ENCODE measurements around the gene TSC2. TPM values are rescaled to one million over a fixed set of nuclear protein-coding genes. Genes with fewer than 3 reads are reported as not detected.
A peak's percentile ranks its signal among the peaks of the same experiment; 100 is the strongest.

The TSC2 gene
- total and polyA plus RNA-seq, 2 of the 13 experiments (the other 11 are each of a cell fraction or from before 2014, with no cell fraction given): 19.6 to 40.4 TPM

- Histone ChIP-seq H3K4me3 (replicated peaks in 1 of 3; ENCODE audit: insufficient read depth in 1 of 3, low read depth in 2 of 3, low read length in 3 of 3) (peak overlapping the region; percentile 76 to 81 (median 79)), H3K27me3 (ENCODE audit: control insufficient read depth in 1 of 2, insufficient read depth in 2 of 2, low read length in 2 of 2) (no peaks in the 10 kb centered on the region), H3K4me1 (ENCODE audit: insufficient read depth, low read length) (peaks cover 67% of the 10 kb centered on the region), H3K4me2 (ENCODE audit: low read depth, low read length) (peak overlapping the region; percentile 83), H2AFZ (ENCODE audit: low read length) (no peak overlapping the region), H3K36me3 (replicated peaks in 1 of 2; ENCODE audit: control insufficient read depth in 1 of 2, insufficient read depth in 2 of 2, low read length in 2 of 2) (peaks cover 3 to 4% of the 10 kb centered on the region in 2 experiments; a peak in 2 of 5 replicates), H3K9ac (ENCODE audit: insufficient read depth, low read depth, low read length) (peak overlapping the region; percentile 93), H4K20me1 (ENCODE audit: insufficient read depth, low read length) (peaks cover 18% of the 10 kb centered on the region; the same call in 1 of the 2 replicates), H3K79me2 (ENCODE audit: insufficient read depth, low read length) (peaks cover 52% of the 10 kb centered on the region), H3K27ac (ENCODE audit: extremely low read length, insufficient read depth, low read length) (no peak overlapping the region), H3K9me3 (ENCODE audit: low read length) (no peaks in the 10 kb centered on the region)
- ATAC-seq (no peak), FAIRE-seq (no peak), DNase-seq (ENCODE audit: low spot score) (no peak)
- TF ChIP-seq ZBTB38 (CRISPR knock-in tag; IDR thresholded peaks at IDR 0.05) (0 out of 2 replicates have a peak, but pooled peaks have one; percentile 17), TGIF2 (CRISPR knock-in tag; IDR thresholded peaks at IDR 0.05) (no peak), BHLHE40 (IDR thresholded peaks at IDR 0.05; ENCODE audit: low read length) (0 out of 2 replicates have a peak, but pooled peaks have one; percentile 42), ZNF350 (CRISPR knock-in tag; IDR thresholded peaks at IDR 0.05; ENCODE audit: borderline replicate concordance, low read depth) (0 out of 2 replicates have a peak, but pooled peaks have one; percentile 19), NR2C2 (CRISPR knock-in tag; IDR thresholded peaks at IDR 0.05; ENCODE audit: borderline replicate concordance) (no peak), ZNF589 (CRISPR knock-in tag; conservative IDR thresholded peaks at IDR 0.05) (no peak), PITX1 (CRISPR knock-in tag; IDR thresholded peaks at IDR 0.05) (0 out of 2 replicates have a peak, but pooled peaks have one; percentile 4)
- CTCF ChIA-PET (ENCODE audit: low intra/inter-chr PET ratio, low total read pairs): interaction anchor here (1.4 kb wide), 1 partner anchor 133 kb away, joined by 4 read pairs; no protein-coding TSS in a partner anchor
- intact Hi-C loops (cut with micrococcal nuclease; ENCODE audit: unreplicated experiment) (no loop called here), in situ Hi-C loops (cut with HindIII; ENCODE audit: extremely low pct_ligation_motif_present, low pct_unique_long_range_greater_than_20kb) (no loop called here)
- TSS peak; percentile 80 for BruUV-seq (replicated peaks)
- POLR2A ChIA-PET: interaction anchor here (1.0 to 2.1 kb wide), 15 partner anchors 8 to 242 kb away, joined by 3 to 16 read pairs (median 5); partner anchors contain the start of genes GFER, NHERF2, RPS2 and TRAF7
- 51% methylated on average over 12 of the region's 15 CpGs for WGBS (ENCODE audit: low lambda C conversion rate)
Measured at GRCh38 chr16:2008009-2008526, 39.7 kb upstream of the TSC2 start.

GRCh38 chr16:2008631-2009163 is 39.1 kb upstream of the TSC2 start:
- H3K4me1 ChIP-seq (ENCODE audit: insufficient read depth, low read length): peaks cover 70% of the 10 kb centered on the region
- H3K9me3 ChIP-seq (ENCODE audit: low read length): no peaks in the 10 kb centered on the region
- H3K9ac ChIP-seq (ENCODE audit: insufficient read depth, low read depth, low read length): peak overlapping the region; percentile 93
- WGBS (ENCODE audit: low lambda C conversion rate): 0% methylated on average over 3 of the region's 23 CpGs
- H3K4me2 ChIP-seq (ENCODE audit: low read depth, low read length): peak overlapping the region; percentile 83
- H3K27ac ChIP-seq (ENCODE audit: extremely low read length, insufficient read depth, low read length): peak overlapping the region; percentile 78
- H3K4me3 ChIP-seq (replicated peaks in 1 of 3; ENCODE audit: insufficient read depth in 1 of 3, low read depth in 2 of 3, low read length in 3 of 3): peak overlapping the region; percentile 76 to 81 (median 79)
- ATAC-seq (peak; percentile 11), DNase-seq (ENCODE audit: low spot score) (peak; percentile 65), FAIRE-seq (peak; percentile 4)
- in situ Hi-C loops (cut with HindIII; ENCODE audit: extremely low pct_ligation_motif_present, low pct_unique_long_range_greater_than_20kb): no loop called here
- no peaks in the 10 kb centered on the region for H3K27me3 ChIP-seq (ENCODE audit: control insufficient read depth in 1 of 2, insufficient read depth in 2 of 2, low read length in 2 of 2)
- H3K79me2 ChIP-seq (ENCODE audit: insufficient read depth, low read length): peaks cover 49% of the 10 kb centered on the region
- no peaks in the 10 kb centered on the region; a peak in 1 of 5 replicates for H3K36me3 ChIP-seq (replicated peaks in 1 of 2; ENCODE audit: control insufficient read depth in 1 of 2, insufficient read depth in 2 of 2, low read length in 2 of 2)
- ChIA-PET POLR2A (interaction anchor here (0.6 to 2.1 kb wide), 18 partner anchors 9 to 242 kb away, joined by 3 to 16 read pairs (median 4); partner anchors contain the start of genes GFER, NHERF2, NPW and RPS2), CTCF (ENCODE audit: low intra/inter-chr PET ratio, low total read pairs) (interaction anchor here (1.4 kb wide), 1 partner anchor 132 kb away, joined by 4 read pairs; no protein-coding TSS in a partner anchor)
- peaks cover 13% of the 10 kb centered on the region; the same call in 1 of the 2 replicates for H4K20me1 ChIP-seq (ENCODE audit: insufficient read depth, low read length)
- no peak overlapping the region for H2AFZ ChIP-seq (ENCODE audit: low read length)
- no TSS peak for BruUV-seq (replicated peaks)
- intact Hi-C loops (cut with micrococcal nuclease; ENCODE audit: unreplicated experiment): no loop called here
- TF ChIP-seq FOXJ3 (CRISPR knock-in tag; IDR thresholded peaks at IDR 0.05; ENCODE audit: borderline replicate concordance) (no peak), ZNF816 (CRISPR knock-in tag; IDR thresholded peaks at IDR 0.05; ENCODE audit: borderline replicate concordance) (no peak), TFDP1 (CRISPR knock-in tag; IDR thresholded peaks at IDR 0.05; ENCODE audit: borderline replicate concordance) (peak; percentile 69), POLR2A (IDR thresholded peaks at IDR 0.05; ENCODE audit: insufficient read depth in 1 of 2, low read depth in 2 of 2, low read length in 2 of 2) (peak in 1 of 2 experiments; percentile 53; a peak in 2 of 4 replicates), ZNF383 (CRISPR knock-in tag; IDR thresholded peaks at IDR 0.05; ENCODE audit: borderline replicate concordance) (no peak), ZNF30 (CRISPR knock-in tag; IDR thresholded peaks at IDR 0.05) (0 out of 2 replicates have a peak, but pooled peaks have one; percentile 45), ZNF770 (CRISPR knock-in tag; IDR thresholded peaks at IDR 0.05) (no peak)
